Measurements from ENCODE around the gene SLC4A1.

- TF ChIP-seq POLR2A (IDR thresholded peaks at IDR 0.05; ENCODE audit: low read depth, low read length) (no peak), PAX5 (IDR thresholded peaks at IDR 0.05; ENCODE audit: insufficient read depth, low read length, severe bottlenecking) (no peak), TAF1 (IDR thresholded peaks at IDR 0.05; ENCODE audit: low read depth, low read length) (no peak), POLR2AphosphoS5 (IDR thresholded peaks at IDR 0.05; ENCODE audit: low read depth, low read length) (no peak)
Observed at GRCh38 chr17:44267165-44267455, 825 bp downstream of the SLC4A1 start.

Data from GM12891 (cell line).